Measurements from ENCODE around the gene OCA2.
"Not testable (repeated sequence)": the region's sequence is repeated elsewhere in the genome, so short reads cannot be mapped to it uniquely, and the experiment has no call there.

Gene OCA2

GRCh38 chr15:27993544-27993943 is 105.6 kb downstream of the OCA2 start:
- no peak for DNase-seq

- peak; percentile 68 for DNase-seq
Measured at GRCh38 chr15:27990521-27991515, 108.3 kb downstream of the OCA2 start.

GRCh38 chr15:27989838-27990237 is 109.3 kb downstream of the OCA2 start:
- peak; percentile 79 for DNase-seq

- no peak for DNase-seq
Measured at GRCh38 chr15:27989427-27989826, 109.7 kb downstream of the OCA2 start.

GRCh38 chr15:27985099-27985498 is 114.0 kb downstream of the OCA2 start:
- DNase-seq = no peak

- DNase-seq = no peak
Measured at GRCh38 chr15:27983496-27983895, 115.6 kb downstream of the OCA2 start.

GRCh38 chr15:27977696-27978095 is 121.4 kb downstream of the OCA2 start:
- no peak for DNase-seq

- DNase-seq = no peak
Measured at GRCh38 chr15:27973886-27974285, 125.2 kb downstream of the OCA2 start.

- DNase-seq = no peak
Measured at GRCh38 chr15:27970661-27971392, 128.3 kb downstream of the OCA2 start.

- no peak for DNase-seq
Measured at GRCh38 chr15:27967541-27967940, 131.6 kb downstream of the OCA2 start.

GRCh38 chr15:27965546-27965945 is 133.6 kb downstream of the OCA2 start:
- DNase-seq = no peak

GRCh38 chr15:27961801-27962200 is 137.3 kb downstream of the OCA2 start:
- no peak for DNase-seq

GRCh38 chr15:27958911-27959578 is 140.1 kb downstream of the OCA2 start:
- DNase-seq = no peak

- DNase-seq = no peak
Measured at GRCh38 chr15:27956285-27956684, 142.8 kb downstream of the OCA2 start.

- no peak for DNase-seq
Measured at GRCh38 chr15:27955087-27955486, 144.0 kb downstream of the OCA2 start.

GRCh38 chr15:27952593-27952992 is 146.5 kb downstream of the OCA2 start:
- DNase-seq = not testable (repeated sequence)

GRCh38 chr15:27951191-27951890 is 147.8 kb downstream of the OCA2 start:
- DNase-seq = no peak

- DNase-seq = no peak
Measured at GRCh38 chr15:27949089-27949488, 150.0 kb downstream of the OCA2 start.

- DNase-seq = no peak
Measured at GRCh38 chr15:27939246-27939645, 159.9 kb downstream of the OCA2 start.

GRCh38 chr15:27937851-27938250 is 161.3 kb downstream of the OCA2 start:
- DNase-seq = no peak

- no peak for DNase-seq
Measured at GRCh38 chr15:27936164-27936563, 163.0 kb downstream of the OCA2 start.

- no peak for DNase-seq
Measured at GRCh38 chr15:27935328-27935727, 163.8 kb downstream of the OCA2 start.

GRCh38 chr15:27934782-27935181 is 164.3 kb downstream of the OCA2 start:
- DNase-seq = no peak

Measured in retina (tissue), 1 donor.